Measurements from ENCODE around the gene BCAS3.

GRCh38 chr17:61253937-61254574 is 576.4 kb downstream of the BCAS3 start:
- TF ChIP-seq SP1 (IDR thresholded peaks at IDR 0.05) (no peak), SUZ12 (IDR thresholded peaks at IDR 0.05) (no peak), ELF4 (IDR thresholded peaks at IDR 0.05) (no peak), ZNF384 (IDR thresholded peaks at IDR 0.05) (peak; percentile 36; the same call in 1 of the 2 replicates), TARDBP (IDR thresholded peaks at IDR 0.05) (no peak), L3MBTL2 (conservative IDR thresholded peaks at IDR 0.05) (no peak), BHLHE40 (IDR thresholded peaks at IDR 0.05; ENCODE audit: borderline replicate concordance) (no peak), FOXK2 (IDR thresholded peaks at IDR 0.05) (no peak)
- TF ChIP-seq, protein P1, sequence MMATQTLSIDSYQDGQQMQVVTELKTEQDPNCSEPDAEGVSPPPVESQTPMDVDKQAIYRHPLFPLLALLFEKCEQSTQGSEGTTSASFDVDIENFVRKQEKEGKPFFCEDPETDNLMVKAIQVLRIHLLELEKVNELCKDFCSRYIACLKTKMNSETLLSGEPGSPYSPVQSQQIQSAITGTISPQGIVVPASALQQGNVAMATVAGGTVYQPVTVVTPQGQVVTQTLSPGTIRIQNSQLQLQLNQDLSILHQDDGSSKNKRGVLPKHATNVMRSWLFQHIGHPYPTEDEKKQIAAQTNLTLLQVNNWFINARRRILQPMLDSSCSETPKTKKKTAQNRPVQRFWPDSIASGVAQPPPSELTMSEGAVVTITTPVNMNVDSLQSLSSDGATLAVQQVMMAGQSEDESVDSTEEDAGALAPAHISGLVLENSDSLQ (IDR thresholded peaks at IDR 0.05): peak; percentile 43; the same call in 1 of the 2 replicates
